ENCODE measurements around the gene TMEM225. TPM values are rescaled to one million over a fixed set of nuclear protein-coding genes. Genes with fewer than 3 reads are reported as not detected.

Gene TMEM225
- total and polyA plus RNA-seq, 2 donors (not counting 3 experiments of a cell fraction or from before 2014, with no cell fraction given) = not detected

DNA sequence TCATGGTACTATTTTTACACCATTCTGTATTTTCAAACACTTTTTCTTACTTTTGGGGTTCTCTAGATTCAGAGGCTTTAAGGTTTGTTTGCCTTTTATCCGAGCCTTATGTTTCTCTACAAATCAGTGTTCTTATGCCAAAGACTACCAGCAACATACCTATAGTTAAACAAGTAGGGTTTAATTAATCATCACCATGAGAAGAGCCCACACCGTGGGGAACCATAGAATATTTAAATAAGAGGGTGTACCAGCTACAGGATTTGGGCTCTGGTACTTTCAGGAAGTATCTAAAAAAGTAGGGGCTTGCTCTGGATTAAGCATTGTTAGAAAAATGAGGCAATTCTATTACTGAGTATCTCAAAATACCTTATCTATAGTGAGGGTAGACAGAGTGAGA lies 25.7 kb downstream of the TMEM225 start:
- Histone ChIP-seq H3K9ac (replicated peaks; ENCODE audit: extremely low read depth, insufficient read depth, low read length) (no peak overlapping the region), H3K27ac (ENCODE audit: insufficient read depth, low read depth, low read length) (no peak overlapping the region), H3K9me3 (replicated peaks; ENCODE audit: control insufficient read depth, insufficient read depth, low read length) (no peaks in the 10 kb centered on the region), H2AFZ (ENCODE audit: low read depth, low read length) (no peak overlapping the region), H4K20me1 (replicated peaks; ENCODE audit: control insufficient read depth, extremely low read depth, insufficient read depth, low read length) (no peaks in the 10 kb centered on the region), H3K4me3 (replicated peaks in 1 of 3; ENCODE audit: insufficient read depth in 1 of 3, low read depth in 1 of 3, low read length in 3 of 3) (no peak overlapping the region), H3K4me2 (ENCODE audit: insufficient read depth, low read length) (no peak overlapping the region), H3K9me1 (replicated peaks; ENCODE audit: control insufficient read depth, extremely low read depth, insufficient read depth, low read length) (no peaks in the 10 kb centered on the region), H3K79me2 (ENCODE audit: control insufficient read depth, insufficient read depth, low read length) (no peaks in the 10 kb centered on the region), H3K36me3 (ENCODE audit: control insufficient read depth in 2 of 2, extremely low read depth in 1 of 2, insufficient read depth in 2 of 2, low read length in 2 of 2) (no peaks in the 10 kb centered on the region), H3K4me1 (ENCODE audit: control insufficient read depth, extremely low read depth, insufficient read depth, low read length) (no peaks in the 10 kb centered on the region), H3K27me3 (ENCODE audit: control insufficient read depth in 2 of 2, insufficient read depth in 2 of 2, low read length in 2 of 2) (no peaks in the 10 kb centered on the region)
- ChIA-PET CTCF (no interaction called here), POLR2A (no interaction called here)
- BruUV-seq (replicated peaks) = no TSS peak
- DNase-seq (ENCODE audit: low read depth, low spot score) (no peak), FAIRE-seq (no peak)
- no peak for TF ChIP-seq FOS (IDR thresholded peaks at IDR 0.05; ENCODE audit: borderline replicate concordance, insufficient read depth, low read length)
- intact Hi-C loops (cut with micrococcal nuclease) = no loop called here
- dilution Hi-C loops (cut with MboI; ENCODE audit: extremely low pct_ligation_motif_present, low sequenced_read_pairs) = no loop called here

DNA sequence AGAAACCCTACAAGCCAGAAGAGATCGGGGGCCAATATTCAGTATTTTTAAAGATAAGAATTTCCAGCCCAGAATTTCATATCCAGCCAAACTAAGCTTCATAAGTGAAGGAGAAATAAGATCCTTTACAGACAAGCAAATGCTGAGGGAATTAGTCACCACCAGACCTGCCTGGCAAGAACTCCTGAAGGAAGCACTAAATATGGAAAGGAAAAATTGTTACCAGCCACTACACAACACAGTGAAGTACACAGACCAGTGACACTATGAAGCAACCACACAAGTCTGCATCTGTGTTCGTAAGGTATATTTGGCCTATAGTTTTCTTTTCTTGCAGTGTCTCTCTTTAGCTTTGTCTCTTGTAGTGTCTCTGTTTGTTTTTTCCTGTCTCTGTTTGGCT lies 29.0 kb downstream of the TMEM225 start:
- CTCF ChIA-PET = no interaction called here
- Histone ChIP-seq H3K9me3 (replicated peaks; ENCODE audit: control insufficient read depth, insufficient read depth, low read length) (no peaks in the 10 kb centered on the region), H3K9me1 (replicated peaks; ENCODE audit: control insufficient read depth, extremely low read depth, insufficient read depth, low read length) (no peaks in the 10 kb centered on the region), H3K27ac (ENCODE audit: insufficient read depth, low read depth, low read length) (no peak overlapping the region), H3K36me3 (ENCODE audit: control insufficient read depth in 2 of 2, extremely low read depth in 1 of 2, insufficient read depth in 2 of 2, low read length in 2 of 2) (no peaks in the 10 kb centered on the region), H3K4me3 (replicated peaks in 1 of 3; ENCODE audit: insufficient read depth in 1 of 3, low read depth in 1 of 3, low read length in 3 of 3) (no peak overlapping the region), H3K4me1 (ENCODE audit: control insufficient read depth, extremely low read depth, insufficient read depth, low read length) (no peaks in the 10 kb centered on the region), H3K9ac (replicated peaks; ENCODE audit: extremely low read depth, insufficient read depth, low read length) (no peak overlapping the region), H3K27me3 (ENCODE audit: control insufficient read depth in 2 of 2, insufficient read depth in 2 of 2, low read length in 2 of 2) (no peaks in the 10 kb centered on the region), H4K20me1 (replicated peaks; ENCODE audit: control insufficient read depth, extremely low read depth, insufficient read depth, low read length) (no peaks in the 10 kb centered on the region), H3K4me2 (ENCODE audit: insufficient read depth, low read length) (no peak overlapping the region), H3K79me2 (ENCODE audit: control insufficient read depth, insufficient read depth, low read length) (no peaks in the 10 kb centered on the region), H2AFZ (ENCODE audit: low read depth, low read length) (no peak overlapping the region)
- dilution Hi-C loops (cut with MboI; ENCODE audit: extremely low pct_ligation_motif_present, low sequenced_read_pairs) (no loop called here), intact Hi-C loops (cut with micrococcal nuclease) (no loop called here)
- TF ChIP-seq MAX (IDR thresholded peaks at IDR 0.05; ENCODE audit: insufficient read depth, insufficient read length) (no peak), JUN (IDR thresholded peaks at IDR 0.05; ENCODE audit: borderline replicate concordance, insufficient read depth, insufficient read length, low read depth) (no peak), GATA2 (IDR thresholded peaks at IDR 0.05; ENCODE audit: insufficient read depth, insufficient read length, low read depth, low read length) (no peak), EZH2 (IDR thresholded peaks at IDR 0.05; ENCODE audit: borderline replicate concordance, low read depth, low read length, severe bottlenecking) (no peak), POLR2A (IDR thresholded peaks at IDR 0.05; ENCODE audit: low read depth, low read length) (no peak), FOS (IDR thresholded peaks at IDR 0.05; ENCODE audit: borderline replicate concordance, insufficient read depth, low read length) (no peak), MYC (IDR thresholded peaks at IDR 0.05; ENCODE audit: low read depth, low read length) (no peak), POLR2AphosphoS5 (IDR thresholded peaks at IDR 0.05; ENCODE audit: insufficient read depth, low read depth, low read length) (no peak)
- TF ChIP-seq, protein P1, sequence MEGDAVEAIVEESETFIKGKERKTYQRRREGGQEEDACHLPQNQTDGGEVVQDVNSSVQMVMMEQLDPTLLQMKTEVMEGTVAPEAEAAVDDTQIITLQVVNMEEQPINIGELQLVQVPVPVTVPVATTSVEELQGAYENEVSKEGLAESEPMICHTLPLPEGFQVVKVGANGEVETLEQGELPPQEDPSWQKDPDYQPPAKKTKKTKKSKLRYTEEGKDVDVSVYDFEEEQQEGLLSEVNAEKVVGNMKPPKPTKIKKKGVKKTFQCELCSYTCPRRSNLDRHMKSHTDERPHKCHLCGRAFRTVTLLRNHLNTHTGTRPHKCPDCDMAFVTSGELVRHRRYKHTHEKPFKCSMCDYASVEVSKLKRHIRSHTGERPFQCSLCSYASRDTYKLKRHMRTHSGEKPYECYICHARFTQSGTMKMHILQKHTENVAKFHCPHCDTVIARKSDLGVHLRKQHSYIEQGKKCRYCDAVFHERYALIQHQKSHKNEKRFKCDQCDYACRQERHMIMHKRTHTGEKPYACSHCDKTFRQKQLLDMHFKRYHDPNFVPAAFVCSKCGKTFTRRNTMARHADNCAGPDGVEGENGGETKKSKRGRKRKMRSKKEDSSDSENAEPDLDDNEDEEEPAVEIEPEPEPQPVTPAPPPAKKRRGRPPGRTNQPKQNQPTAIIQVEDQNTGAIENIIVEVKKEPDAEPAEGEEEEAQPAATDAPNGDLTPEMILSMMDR (IDR thresholded peaks at IDR 0.05; ENCODE audit: extremely low read depth in 1 of 2, insufficient read depth in 1 of 2, low read depth in 1 of 2, low read length in 2 of 2) = no peak
- FAIRE-seq = no peak
- BruUV-seq (replicated peaks) = no TSS peak
- no peak for DNase-seq (ENCODE audit: low read depth, low spot score)
- POLR2A ChIA-PET = no interaction called here

All from endothelial cell of umbilical vein (primary cell).